ENCODE results near the gene VPS37B. TPM values are rescaled to one million over a fixed set of nuclear protein-coding genes. Genes with fewer than 3 reads are reported as not detected.

The VPS37B gene
- total RNA-seq, 1 experiment from 2014 or later = 18.1 TPM

DNA sequence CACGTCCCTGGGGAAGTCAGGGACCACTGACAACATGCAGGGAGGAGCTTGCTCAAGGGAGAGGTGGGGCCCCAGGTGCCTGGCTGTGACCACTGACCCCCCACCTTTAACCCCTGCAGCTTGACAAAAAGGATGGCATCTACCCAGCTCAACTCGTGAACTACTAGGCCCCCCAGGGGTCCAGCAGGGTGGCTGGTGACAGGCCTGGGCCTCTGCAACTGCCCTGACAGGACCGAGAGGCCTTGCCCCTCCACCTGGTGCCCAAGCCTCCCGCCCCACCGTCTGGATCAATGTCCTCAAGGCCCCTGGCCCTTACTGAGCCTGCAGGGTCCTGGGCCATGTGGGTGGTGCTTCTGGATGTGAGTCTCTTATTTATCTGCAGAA, 34.3 kb downstream of the VPS37B start:
- TF ChIP-seq ELF4 (CRISPR knock-in tag; IDR thresholded peaks at IDR 0.05; ENCODE audit: low read depth) = no peak
- TF ChIP-seq RELA (CRISPR knock-in tag; IDR thresholded peaks at IDR 0.05; ENCODE audit: borderline replicate concordance) = no peak
- TF ChIP-seq ZNF423 (CRISPR knock-in tag; IDR thresholded peaks at IDR 0.05) = no peak
- TF ChIP-seq FOXP1 (CRISPR knock-in tag; IDR thresholded peaks at IDR 0.05; ENCODE audit: borderline replicate concordance) = no peak
- TF ChIP-seq, protein P1, sequence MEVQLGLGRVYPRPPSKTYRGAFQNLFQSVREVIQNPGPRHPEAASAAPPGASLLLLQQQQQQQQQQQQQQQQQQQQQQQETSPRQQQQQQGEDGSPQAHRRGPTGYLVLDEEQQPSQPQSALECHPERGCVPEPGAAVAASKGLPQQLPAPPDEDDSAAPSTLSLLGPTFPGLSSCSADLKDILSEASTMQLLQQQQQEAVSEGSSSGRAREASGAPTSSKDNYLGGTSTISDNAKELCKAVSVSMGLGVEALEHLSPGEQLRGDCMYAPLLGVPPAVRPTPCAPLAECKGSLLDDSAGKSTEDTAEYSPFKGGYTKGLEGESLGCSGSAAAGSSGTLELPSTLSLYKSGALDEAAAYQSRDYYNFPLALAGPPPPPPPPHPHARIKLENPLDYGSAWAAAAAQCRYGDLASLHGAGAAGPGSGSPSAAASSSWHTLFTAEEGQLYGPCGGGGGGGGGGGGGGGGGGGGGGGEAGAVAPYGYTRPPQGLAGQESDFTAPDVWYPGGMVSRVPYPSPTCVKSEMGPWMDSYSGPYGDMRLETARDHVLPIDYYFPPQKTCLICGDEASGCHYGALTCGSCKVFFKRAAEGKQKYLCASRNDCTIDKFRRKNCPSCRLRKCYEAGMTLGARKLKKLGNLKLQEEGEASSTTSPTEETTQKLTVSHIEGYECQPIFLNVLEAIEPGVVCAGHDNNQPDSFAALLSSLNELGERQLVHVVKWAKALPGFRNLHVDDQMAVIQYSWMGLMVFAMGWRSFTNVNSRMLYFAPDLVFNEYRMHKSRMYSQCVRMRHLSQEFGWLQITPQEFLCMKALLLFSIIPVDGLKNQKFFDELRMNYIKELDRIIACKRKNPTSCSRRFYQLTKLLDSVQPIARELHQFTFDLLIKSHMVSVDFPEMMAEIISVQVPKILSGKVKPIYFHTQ (CRISPR knock-in tag; IDR thresholded peaks at IDR 0.05) = no peak
- TF ChIP-seq GRHL2 (CRISPR knock-in tag; IDR thresholded peaks at IDR 0.05; ENCODE audit: insufficient replicate concordance, severe bottlenecking) = no peak
- TF ChIP-seq NFE2L1 (CRISPR knock-in tag; IDR thresholded peaks at IDR 0.05) = no peak
- no peak for TF ChIP-seq NR2C2 (CRISPR knock-in tag; IDR thresholded peaks at IDR 0.05)
- TF ChIP-seq RORB (CRISPR knock-in tag; IDR thresholded peaks at IDR 0.05) = no peak
- no peak for TF ChIP-seq GTF2I (CRISPR knock-in tag; conservative IDR thresholded peaks at IDR 0.05)
- TF ChIP-seq USF2 (CRISPR knock-in tag; IDR thresholded peaks at IDR 0.05) = no peak
- TF ChIP-seq ZNF671 (CRISPR knock-in tag; IDR thresholded peaks at IDR 0.05) = no peak
- TF ChIP-seq, protein P2, sequence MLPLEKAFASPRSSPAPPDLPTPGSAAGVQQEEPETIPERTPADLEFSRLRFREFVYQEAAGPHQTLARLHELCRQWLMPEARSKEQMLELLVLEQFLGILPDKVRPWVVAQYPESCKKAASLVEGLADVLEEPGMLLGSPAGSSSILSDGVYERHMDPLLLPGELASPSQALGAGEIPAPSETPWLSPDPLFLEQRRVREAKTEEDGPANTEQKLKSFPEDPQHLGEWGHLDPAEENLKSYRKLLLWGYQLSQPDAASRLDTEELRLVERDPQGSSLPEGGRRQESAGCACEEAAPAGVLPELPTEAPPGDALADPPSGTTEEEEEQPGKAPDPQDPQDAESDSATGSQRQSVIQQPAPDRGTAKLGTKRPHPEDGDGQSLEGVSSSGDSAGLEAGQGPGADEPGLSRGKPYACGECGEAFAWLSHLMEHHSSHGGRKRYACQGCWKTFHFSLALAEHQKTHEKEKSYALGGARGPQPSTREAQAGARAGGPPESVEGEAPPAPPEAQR (CRISPR knock-in tag; IDR thresholded peaks at IDR 0.05) = no peak
- Mint-ChIP-seq H3K9me3 (no peaks in the 10 kb centered on the region), H3K4me3 (no peak overlapping the region), H3K36me3 (no peaks in the 10 kb centered on the region), H3K27me3 (ENCODE audit: low read depth) (peaks cover 24% of the 10 kb centered on the region), H3K27ac (no peak overlapping the region), H3K4me1 (no peaks in the 10 kb centered on the region)
- DNase-seq (ENCODE audit: low spot score) (peak; percentile 10), ATAC-seq (no peak)
- POLR2A ChIA-PET = no interaction called here
- CTCF ChIA-PET = interaction anchor here (0.8 to 6.6 kb wide), 14 partner anchors 10 to 377 kb away, joined by 3 to 67 read pairs (median 9); partner anchors contain the start of genes ABCB9 and HIP1R

DNA sequence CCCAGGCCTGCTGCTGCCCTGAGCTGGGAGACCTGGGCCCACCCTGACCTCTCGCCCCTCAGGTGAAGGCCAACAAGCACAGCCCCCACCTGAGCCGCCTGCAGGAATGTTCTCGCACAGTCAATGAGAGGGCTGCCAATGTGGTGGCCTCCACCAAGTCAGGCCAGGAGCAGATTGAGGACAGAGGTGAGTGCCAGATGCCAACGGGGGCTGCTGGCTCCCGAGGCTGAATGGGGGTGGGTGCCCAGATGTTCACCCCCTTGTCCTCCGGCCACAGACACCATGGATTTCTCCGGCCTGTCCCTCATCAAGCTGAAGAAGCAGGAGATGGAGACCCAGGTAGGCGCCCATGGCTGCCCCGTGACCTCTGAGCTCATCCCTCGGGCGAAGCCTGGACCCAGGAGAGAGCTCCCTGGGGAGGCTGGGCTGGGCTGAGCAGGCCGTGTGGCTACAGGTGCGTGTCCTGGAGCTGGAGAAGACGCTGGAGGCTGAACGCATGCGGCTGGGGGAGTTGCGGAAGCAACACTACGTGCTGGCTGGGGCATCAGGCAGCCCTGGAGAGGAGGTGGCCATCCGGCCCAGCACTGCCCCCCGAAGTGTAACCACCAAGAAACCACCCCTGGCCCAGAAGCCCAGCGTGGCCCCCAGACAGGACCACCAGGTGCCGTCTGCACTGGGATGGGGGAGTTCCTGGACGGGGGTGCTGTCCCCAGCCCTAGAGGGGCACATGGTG, 34.9 kb downstream of the VPS37B start:
- H3K27me3 Mint-ChIP-seq (ENCODE audit: low read depth) = peaks cover 19% of the 10 kb centered on the region
- TF ChIP-seq RELA (CRISPR knock-in tag; IDR thresholded peaks at IDR 0.05; ENCODE audit: borderline replicate concordance) (no peak), NR3C1 (CRISPR knock-in tag; conservative IDR thresholded peaks at IDR 0.05; ENCODE audit: low read depth) (no peak), NR2C2 (CRISPR knock-in tag; IDR thresholded peaks at IDR 0.05) (no peak), EMX1 (CRISPR knock-in tag; IDR thresholded peaks at IDR 0.05) (no peak), ZMAT4 (CRISPR knock-in tag; IDR thresholded peaks at IDR 0.05) (no peak), KAT7 (CRISPR knock-in tag; IDR thresholded peaks at IDR 0.05; ENCODE audit: borderline replicate concordance) (no peak), ATF1 (CRISPR knock-in tag; IDR thresholded peaks at IDR 0.05) (no peak), SMAD3 (CRISPR knock-in tag; IDR thresholded peaks at IDR 0.05; ENCODE audit: borderline replicate concordance) (no peak), NFE2L1 (CRISPR knock-in tag; IDR thresholded peaks at IDR 0.05) (no peak), FOXP1 (CRISPR knock-in tag; IDR thresholded peaks at IDR 0.05; ENCODE audit: borderline replicate concordance) (no peak), ZNF423 (CRISPR knock-in tag; IDR thresholded peaks at IDR 0.05) (no peak), PRRX2 (CRISPR knock-in tag; IDR thresholded peaks at IDR 0.05) (no peak)
- TF ChIP-seq, protein P3, sequence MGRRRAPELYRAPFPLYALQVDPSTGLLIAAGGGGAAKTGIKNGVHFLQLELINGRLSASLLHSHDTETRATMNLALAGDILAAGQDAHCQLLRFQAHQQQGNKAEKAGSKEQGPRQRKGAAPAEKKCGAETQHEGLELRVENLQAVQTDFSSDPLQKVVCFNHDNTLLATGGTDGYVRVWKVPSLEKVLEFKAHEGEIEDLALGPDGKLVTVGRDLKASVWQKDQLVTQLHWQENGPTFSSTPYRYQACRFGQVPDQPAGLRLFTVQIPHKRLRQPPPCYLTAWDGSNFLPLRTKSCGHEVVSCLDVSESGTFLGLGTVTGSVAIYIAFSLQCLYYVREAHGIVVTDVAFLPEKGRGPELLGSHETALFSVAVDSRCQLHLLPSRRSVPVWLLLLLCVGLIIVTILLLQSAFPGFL (CRISPR knock-in tag; IDR thresholded peaks at IDR 0.05; ENCODE audit: borderline replicate concordance) = no peak
- TF ChIP-seq, protein P4, sequence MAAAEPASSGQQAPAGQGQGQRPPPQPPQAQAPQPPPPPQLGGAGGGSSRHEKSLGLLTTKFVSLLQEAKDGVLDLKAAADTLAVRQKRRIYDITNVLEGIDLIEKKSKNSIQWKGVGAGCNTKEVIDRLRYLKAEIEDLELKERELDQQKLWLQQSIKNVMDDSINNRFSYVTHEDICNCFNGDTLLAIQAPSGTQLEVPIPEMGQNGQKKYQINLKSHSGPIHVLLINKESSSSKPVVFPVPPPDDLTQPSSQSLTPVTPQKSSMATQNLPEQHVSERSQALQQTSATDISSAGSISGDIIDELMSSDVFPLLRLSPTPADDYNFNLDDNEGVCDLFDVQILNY (CRISPR knock-in tag; IDR thresholded peaks at IDR 0.05) = no peak
- CTCF ChIA-PET = interaction anchor here (0.6 to 6.6 kb wide), 30 partner anchors 10 to 377 kb away, joined by 3 to 67 read pairs (median 5); partner anchors contain the start of genes ABCB9, ARL6IP4, CCDC62 and HIP1R
- peak; percentile 7 for DNase-seq (ENCODE audit: low spot score)
- no peak for ATAC-seq
- no peaks in the 10 kb centered on the region for H3K9me3 Mint-ChIP-seq
- POLR2A ChIA-PET = no interaction called here
- no peak overlapping the region for H3K4me3 Mint-ChIP-seq
- H3K4me1 Mint-ChIP-seq = no peaks in the 10 kb centered on the region
- no peaks in the 10 kb centered on the region for H3K36me3 Mint-ChIP-seq
- no peak overlapping the region for H3K27ac Mint-ChIP-seq
